ENCODE measurements around the gene HAUS1.

HAUS1 gene, protein sequence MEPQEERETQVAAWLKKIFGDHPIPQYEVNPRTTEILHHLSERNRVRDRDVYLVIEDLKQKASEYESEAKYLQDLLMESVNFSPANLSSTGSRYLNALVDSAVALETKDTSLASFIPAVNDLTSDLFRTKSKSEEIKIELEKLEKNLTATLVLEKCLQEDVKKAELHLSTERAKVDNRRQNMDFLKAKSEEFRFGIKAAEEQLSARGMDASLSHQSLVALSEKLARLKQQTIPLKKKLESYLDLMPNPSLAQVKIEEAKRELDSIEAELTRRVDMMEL

DNA sequence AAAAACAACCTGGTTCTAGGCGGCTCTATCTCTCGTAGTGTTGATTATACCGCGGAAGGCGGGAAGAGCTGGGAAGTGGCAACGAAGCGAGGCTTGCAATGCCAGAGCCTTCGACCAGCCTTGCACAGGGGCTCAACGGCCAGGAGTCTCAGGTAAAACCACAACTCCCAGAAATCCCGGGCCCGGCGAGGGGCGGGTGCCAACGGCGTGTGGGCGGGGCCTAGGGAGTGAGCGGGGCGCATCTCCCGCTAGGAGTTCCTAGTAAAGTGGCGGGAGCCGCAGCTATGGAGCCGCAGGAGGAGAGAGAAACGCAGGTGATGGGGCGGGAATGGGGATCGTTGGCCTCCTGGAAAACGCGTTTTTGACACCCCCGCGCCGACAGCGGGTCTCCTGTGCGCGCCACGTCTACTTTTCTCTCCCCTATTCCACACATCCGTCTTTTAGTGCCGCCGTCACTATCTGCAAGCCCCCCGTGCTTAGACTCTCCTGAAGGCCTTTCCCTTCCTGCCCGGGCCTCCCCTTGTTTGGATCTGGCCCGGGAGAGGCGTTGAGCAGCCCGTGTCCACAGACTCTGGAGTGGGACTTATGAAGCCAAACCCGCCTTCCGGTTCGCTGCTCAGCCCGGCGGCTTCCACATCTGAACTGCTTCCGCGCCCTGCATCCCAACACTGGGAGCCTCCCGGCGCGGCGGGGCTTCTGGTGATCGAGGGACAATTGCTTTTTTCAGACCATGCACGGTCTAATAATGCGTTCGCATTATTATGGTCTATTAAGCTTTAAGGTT lies at the start of gene HAUS1:
TSS of gene HAUS1 (plus strand) at position 258 of the 784 bp plus-strand sequence. CDS start at position 285, 27 bp downstream.
- TF ChIP-seq, protein P1, sequence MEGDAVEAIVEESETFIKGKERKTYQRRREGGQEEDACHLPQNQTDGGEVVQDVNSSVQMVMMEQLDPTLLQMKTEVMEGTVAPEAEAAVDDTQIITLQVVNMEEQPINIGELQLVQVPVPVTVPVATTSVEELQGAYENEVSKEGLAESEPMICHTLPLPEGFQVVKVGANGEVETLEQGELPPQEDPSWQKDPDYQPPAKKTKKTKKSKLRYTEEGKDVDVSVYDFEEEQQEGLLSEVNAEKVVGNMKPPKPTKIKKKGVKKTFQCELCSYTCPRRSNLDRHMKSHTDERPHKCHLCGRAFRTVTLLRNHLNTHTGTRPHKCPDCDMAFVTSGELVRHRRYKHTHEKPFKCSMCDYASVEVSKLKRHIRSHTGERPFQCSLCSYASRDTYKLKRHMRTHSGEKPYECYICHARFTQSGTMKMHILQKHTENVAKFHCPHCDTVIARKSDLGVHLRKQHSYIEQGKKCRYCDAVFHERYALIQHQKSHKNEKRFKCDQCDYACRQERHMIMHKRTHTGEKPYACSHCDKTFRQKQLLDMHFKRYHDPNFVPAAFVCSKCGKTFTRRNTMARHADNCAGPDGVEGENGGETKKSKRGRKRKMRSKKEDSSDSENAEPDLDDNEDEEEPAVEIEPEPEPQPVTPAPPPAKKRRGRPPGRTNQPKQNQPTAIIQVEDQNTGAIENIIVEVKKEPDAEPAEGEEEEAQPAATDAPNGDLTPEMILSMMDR (IDR thresholded peaks at IDR 0.05; ENCODE audit: insufficient read depth, missing control alignments): no peak
- FAIRE-seq: no peak

DNA sequence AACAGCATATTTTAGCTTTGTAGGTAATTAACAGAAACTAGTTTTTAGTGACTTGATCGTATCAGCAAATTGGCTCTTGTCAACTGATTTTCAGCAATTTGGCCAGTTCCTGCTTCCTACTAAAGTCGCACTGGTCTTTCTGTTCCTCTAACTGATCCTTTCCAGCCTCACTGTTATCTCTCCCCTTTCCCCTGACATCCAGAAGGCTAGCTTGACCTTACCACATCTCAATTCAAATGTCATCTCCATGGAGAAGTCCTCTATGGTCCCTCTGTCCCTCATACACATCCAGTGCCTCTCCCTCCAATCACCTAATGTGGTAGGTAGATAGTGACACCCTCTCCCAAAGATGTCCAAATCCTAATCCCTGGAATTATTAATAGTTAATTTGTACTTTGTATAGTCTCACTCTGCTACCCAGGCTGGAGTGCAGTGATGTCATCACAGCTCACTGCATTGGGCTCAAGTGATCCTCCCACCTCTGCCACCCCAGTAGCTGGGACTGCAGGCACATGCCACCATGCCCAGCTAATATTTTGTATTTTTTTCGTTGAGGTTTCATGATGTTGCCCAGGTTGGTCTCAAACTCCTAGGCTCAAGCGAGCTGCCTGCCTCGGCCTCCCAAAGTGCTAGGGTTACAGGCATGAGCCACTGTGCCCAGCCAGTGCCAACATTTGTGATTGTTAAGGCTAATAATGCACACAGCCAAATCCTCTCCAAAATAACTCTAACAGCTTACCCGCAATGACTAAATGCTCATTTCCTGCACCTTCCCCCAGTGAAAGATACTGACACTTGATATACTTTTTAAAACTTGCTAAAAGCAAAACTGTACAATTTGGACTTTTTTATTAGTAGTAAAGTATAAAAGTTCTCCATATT lies 49.0 kb upstream of the HAUS1 start:
- no peak for DNase-seq (ENCODE audit: insufficient read length, low spot score)

More for the DNA sequence above, at the start of gene HAUS1:
- peak; percentile 83 for DNase-seq (ENCODE audit: insufficient read length, low spot score)

DNA sequence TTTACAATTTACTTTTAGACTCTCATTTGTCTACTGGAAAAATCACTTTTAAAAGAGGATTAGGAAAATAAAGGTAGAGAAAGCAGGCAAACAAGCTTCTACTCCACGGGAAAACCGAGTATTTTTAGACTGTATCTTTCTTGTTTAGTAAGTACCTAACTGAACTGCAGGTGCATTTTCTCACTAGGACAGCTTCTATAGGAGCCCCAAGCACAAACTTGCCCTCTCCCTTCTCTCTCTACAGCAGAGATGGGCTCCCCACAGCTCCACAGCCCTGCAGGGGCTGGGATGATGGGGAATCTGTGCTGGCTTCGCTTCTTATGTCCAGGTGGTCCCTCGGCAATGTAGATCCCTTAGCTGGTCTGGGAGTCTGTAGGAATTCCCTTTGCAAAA lies 48.4 kb upstream of the HAUS1 start:
- DNase-seq (ENCODE audit: insufficient read length, low spot score) (no peak), FAIRE-seq (no peak)
- TF ChIP-seq, protein P1 (IDR thresholded peaks at IDR 0.05; ENCODE audit: insufficient read depth, missing control alignments): no peak

More for the DNA sequence above, 49.0 kb upstream of the HAUS1 start:
- FAIRE-seq: no peak
- TF ChIP-seq, protein P1 (IDR thresholded peaks at IDR 0.05; ENCODE audit: insufficient read depth, missing control alignments): no peak

DNA sequence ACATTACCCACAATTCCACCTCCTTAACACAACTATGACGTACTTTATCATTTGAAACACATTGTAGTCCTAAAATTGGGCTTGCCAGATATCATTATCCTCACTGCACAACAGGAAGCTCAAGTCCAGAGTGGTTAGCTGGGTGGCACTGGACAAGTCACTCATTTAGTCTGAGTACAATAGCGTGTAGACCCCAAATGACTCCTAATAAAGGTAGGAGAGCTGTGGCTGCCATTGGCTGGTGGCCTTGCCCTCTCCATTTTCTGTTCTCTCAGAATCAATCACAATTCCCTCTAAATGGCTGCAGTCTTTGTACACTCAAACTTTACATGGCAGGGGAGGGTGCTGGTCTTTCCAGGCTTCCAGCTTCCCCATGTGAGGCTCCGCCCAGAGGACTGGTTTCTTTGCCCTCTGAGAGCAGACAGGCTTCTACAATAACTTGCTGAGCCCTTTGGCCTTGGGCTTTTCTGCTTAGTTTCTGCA lies 43.8 kb upstream of the HAUS1 start:
- TF ChIP-seq, protein P1 (IDR thresholded peaks at IDR 0.05; ENCODE audit: insufficient read depth, missing control alignments): no peak
- no peak for FAIRE-seq
- DNase-seq (ENCODE audit: insufficient read length, low spot score): no peak

DNA sequence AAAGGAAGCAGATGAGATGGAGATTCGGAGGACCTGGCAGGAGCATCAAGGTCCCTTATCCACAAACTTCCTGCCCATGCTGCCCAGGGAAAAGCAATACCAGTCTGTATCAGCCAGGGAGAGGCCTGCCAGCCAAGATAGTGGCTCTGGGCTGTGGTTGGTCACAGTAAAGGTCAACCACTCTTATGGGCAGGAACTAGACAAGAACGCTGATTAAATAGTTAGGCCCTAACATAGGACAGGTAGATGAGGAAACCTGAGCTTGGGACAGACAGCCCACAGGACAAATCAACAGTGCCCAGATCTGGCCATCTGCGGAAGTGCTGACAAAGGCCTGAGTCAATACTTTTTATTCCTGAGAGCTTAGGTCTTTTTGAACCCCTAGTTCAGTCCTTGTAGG lies 42.8 kb upstream of the HAUS1 start:
- no peak for FAIRE-seq
- TF ChIP-seq, protein P1 (IDR thresholded peaks at IDR 0.05; ENCODE audit: insufficient read depth, missing control alignments): no peak
- DNase-seq (ENCODE audit: insufficient read length, low spot score): no peak

DNA sequence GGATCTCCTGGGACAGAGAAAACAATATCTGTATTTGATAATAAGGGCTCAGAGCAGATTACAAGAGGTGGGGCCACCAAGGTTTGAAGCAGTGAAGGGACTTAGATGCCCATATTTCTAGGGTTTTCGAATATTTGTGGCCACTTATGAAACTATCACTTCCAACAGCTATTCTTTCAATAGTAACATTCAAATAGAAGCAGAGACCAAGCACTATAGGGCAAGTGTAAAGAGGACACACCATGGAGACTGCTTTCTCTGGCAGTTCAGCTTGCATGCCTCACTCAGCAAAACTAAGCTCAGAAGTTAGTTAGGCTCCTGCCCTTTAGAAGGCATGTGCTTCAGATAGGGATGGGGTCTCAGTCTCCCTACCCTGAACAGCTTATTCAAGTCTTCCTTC lies 42.4 kb upstream of the HAUS1 start:
- no peak for FAIRE-seq
- TF ChIP-seq, protein P1 (IDR thresholded peaks at IDR 0.05; ENCODE audit: insufficient read depth, missing control alignments): no peak
- no peak for DNase-seq (ENCODE audit: insufficient read length, low spot score)
